Stimulated activated CD4-positive, alpha-beta T cell treated with anti-CD3 and anti-CD28 coated beads, Interleukin-4, amount 100 ng/mL, for 48 hours (primary cell): Measurements from ENCODE around the gene WNT7A.

Experiments used
- DNase-seq, 2 donors: peaks; one replicate each; pipeline ENCODE4 v3.0.0-alpha.2; 2020; ENCODE audit warnings: low read depth in 2 of 2

WNT7A gene

DNA sequence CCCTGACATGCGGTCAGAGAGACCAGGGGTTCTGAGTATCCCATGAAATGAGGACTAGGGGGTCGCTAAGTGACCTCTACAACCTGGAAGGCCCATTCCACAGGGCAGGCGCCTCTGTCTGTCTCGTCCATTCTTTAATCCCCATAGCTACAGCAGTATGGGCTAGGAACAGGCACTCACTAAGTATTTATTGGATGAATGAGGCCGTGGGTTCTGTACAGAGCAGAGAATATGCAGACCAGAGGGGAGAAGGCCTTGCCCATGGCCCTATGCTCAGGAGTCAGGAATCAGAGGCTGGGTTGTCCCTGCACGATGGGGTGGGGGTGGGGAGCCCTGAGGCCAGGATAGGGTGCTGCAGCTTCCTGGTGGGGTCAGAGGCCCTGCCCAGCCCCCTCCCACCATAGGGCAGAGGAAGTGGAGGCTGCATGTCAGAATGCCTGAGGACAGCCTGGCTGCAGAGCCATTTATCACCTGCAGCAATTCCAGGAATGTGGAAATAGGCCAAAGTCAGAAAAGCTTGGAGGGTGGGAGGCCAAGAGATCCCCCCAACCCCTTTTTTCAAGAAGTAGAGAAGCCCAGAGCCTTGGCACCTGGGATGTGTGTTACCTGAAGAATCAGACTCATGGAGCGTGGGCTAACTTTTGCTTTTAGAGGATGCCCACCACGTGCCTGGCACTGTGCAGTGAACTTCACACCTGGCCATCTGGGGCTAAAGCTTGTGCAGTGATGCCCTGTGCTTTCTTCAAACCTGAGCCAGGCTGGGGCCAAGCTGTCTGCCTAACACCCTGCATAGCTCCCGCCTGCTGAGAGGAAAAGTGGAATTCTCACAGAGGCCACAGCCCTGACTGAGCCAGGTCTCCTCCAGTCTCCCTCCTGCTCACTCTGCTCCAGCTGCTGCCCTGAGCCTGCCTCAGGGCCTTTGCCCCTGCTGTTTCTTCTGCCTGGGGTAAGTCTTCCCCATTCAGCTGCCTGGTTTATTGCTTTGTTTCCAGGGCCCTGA is 109.4 kb downstream of the WNT7A start:
- DNase-seq, result no peak

DNA sequence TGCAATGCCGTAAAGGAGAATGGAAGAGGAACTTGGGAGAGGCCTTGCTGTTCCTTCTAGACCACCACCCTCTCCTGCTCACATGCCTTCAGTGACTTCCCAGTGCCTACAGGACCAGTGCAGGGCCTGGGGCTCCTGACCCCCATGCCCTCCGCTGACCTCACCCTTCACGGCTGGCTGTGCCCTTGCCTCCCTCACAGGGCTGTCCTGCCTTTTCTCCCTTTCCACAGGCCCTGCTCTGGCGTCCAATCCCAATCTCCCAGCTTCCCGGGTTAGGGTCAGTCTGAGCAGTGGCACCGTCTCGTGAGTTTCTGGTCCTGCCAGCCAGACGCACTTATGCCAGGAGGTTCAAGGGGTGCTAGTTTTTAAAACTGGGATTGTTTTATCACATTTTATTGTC is 110.4 kb downstream of the WNT7A start:
- no peak for DNase-seq

DNA sequence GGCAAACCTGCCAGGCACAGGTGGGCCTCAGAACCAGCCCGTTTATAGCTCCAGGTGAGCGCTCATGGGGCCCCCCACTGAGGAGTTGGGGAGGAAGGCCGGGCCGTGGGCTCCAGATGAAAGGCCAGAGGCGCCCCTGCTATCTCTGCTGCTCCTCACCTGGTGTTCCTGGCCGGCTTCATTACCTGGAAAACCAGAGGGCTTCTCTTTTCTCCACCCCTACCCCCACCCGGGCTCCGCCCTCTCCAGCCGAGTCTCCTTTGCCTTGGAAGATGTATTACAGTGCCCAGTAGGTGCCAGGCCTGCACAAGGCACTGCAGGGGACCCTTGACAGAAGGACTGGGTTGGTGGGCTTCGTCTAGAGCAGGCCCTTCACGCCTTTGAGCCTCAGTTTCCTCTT is 111.4 kb downstream of the WNT7A start:
- DNase-seq, result no peak

DNA sequence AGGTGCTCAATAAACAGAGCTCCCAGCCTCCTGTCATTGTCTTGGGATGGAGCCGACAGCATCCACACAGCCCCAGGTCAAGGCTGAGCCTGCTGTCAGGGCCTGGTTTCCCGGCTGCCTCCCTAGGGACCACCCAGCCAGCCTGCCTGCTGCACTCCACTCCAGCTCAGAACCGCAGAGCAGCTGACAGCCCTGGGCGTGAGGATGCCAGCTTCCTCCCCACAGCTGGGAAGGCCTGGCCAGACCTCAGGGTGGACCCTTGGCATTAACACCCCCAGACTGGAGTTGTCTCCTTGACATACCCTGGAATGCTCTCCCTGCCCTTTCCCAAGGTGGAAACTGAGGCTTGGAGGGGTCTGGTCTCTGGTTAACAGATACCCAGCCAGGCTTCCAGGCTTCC is 112.0 kb downstream of the WNT7A start:
- no peak for DNase-seq

DNA sequence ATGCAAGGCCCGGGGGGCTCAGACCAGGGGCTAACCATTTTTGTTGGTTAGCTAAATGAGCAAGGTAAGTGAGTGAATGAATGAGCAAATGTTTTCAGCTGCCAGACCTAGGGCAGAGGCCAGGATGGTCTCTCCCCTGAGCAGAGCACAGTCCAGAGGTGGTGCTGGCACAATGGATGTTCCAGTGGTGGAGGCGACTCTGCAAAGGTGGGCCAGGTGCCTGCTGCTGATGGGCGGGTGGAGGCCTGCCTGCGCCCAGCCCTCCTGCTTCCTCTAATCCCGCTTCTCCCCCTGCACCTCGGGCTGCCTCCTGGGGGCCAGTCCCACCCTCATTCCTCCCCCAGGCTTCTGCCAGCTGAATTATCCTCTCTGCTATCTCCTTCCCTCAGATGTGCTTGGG is 112.8 kb downstream of the WNT7A start:
- no peak for DNase-seq
